CD8-positive, alpha-beta memory T cell (primary cell): ENCODE data around the gene AHRR. TPM values are rescaled to one million over a fixed set of nuclear protein-coding genes. Genes with fewer than 3 reads are reported as not detected.
A peak's percentile ranks its signal among the peaks of the same experiment; 100 is the strongest.
"Not testable (repeated sequence)": the region's sequence is repeated elsewhere in the genome, so short reads cannot be mapped to it uniquely, and the experiment has no call there.

Experiments
- CTCF ChIA-PET: fragments of 350-600 bp; sonication (Branson Sonifier 250); formaldehyde crosslinking; loops from one replicate; lab custom pipeline; 2021; ENCODE audit warnings: antibody characterized with exemption; lab: Charles Lee
- POLR2A ChIA-PET: fragments of 350-600 bp; sonication (Branson Sonifier 250); formaldehyde crosslinking; loops from one replicate; lab custom pipeline; 2021; ENCODE audit warnings: antibody characterized with exemption; lab: Charles Lee
- DNase-seq, 5 donors: peaks; one replicate each; pipeline versions ENCODE4 v3.0.0 to v3.0.0-alpha.2; 2020 to 2022; ENCODE audit warnings: mixed read lengths in 1 of 5
- H3K27ac ChIP-seq: one replicate; pipeline ENCODE4 v1.7.0; 2013; ENCODE audit warnings: low read depth, mild to moderate bottlenecking, low read length, moderate library complexity
- H3K27me3 ChIP-seq: 2 replicates; pipeline ENCODE4 v1.7.0; 2013; ENCODE audit warnings: low read length, mild to moderate bottlenecking; ENCODE audit not compliant: insufficient read depth, poor library complexity, severe bottlenecking
- H3K36me3 ChIP-seq: 2 replicates; pipeline ENCODE4 v1.7.0; 2013; ENCODE audit warnings: mild to moderate bottlenecking, low read length, moderate library complexity; ENCODE audit not compliant: insufficient read depth
- H3K4me1 ChIP-seq: 2 replicates; pipeline ENCODE4 v1.7.0; 2013; ENCODE audit warnings: mild to moderate bottlenecking, low read length, moderate library complexity; ENCODE audit not compliant: insufficient read depth
- H3K4me3 ChIP-seq: 2 replicates; pipeline ENCODE4 v1.7.0; 2013; ENCODE audit warnings: mild to moderate bottlenecking, low read length
- H3K9me3 ChIP-seq: 2 replicates; pipeline ENCODE4 v1.7.0; 2013; ENCODE audit warnings: mild to moderate bottlenecking, low read length
- H3K27ac Mint-ChIP-seq, 8 donors: one replicate each; pipeline ENCODE4 v1.8.0; 2020 to 2021; ENCODE audit warnings: mixed read lengths in 8 of 8, mild to moderate bottlenecking in 6 of 8, inconsistent platforms in 3 of 8, moderate library complexity in 3 of 8
- H3K27me3 Mint-ChIP-seq, 2 donors: one replicate each; pipeline ENCODE4 v1.8.0; 2020 to 2021; ENCODE audit warnings: mixed read lengths in 2 of 2, mild to moderate bottlenecking in 1 of 2, moderate library complexity in 1 of 2
- H3K36me3 Mint-ChIP-seq, 3 donors: one replicate each; pipeline ENCODE4 v1.8.0; 2020 to 2021; ENCODE audit warnings: mixed read lengths in 3 of 3, inconsistent platforms in 1 of 3, mild to moderate bottlenecking in 1 of 3
- H3K4me1 Mint-ChIP-seq, 3 donors: one replicate each; pipeline ENCODE4 v1.8.0; 2020 to 2021; ENCODE audit warnings: mixed read lengths in 3 of 3, inconsistent platforms in 1 of 3, mild to moderate bottlenecking in 1 of 3
- H3K4me3 Mint-ChIP-seq, 7 donors: one replicate each; pipeline ENCODE4 v1.8.0; 2020 to 2021; ENCODE audit warnings: mixed read lengths in 7 of 7, mild to moderate bottlenecking in 6 of 7, moderate library complexity in 4 of 7, inconsistent platforms in 2 of 7
- H3K9me3 Mint-ChIP-seq, 5 donors: one replicate each; pipeline ENCODE4 v1.8.0; 2020 to 2022; ENCODE audit warnings: mixed read lengths in 5 of 5, mild to moderate bottlenecking in 3 of 5, moderate library complexity in 2 of 5, inconsistent platforms in 1 of 5
- polyA plus RNA-seq: library from polyadenylated mRNA; unstranded; fragments of 300-500 nt; fragmentation: Illumina TruSeq; gene quantifications from one replicate; pipeline ENCODE4 v1.2.3, GENCODE V29; 2021
- total RNA-seq, 2 experiments: library from RNA; stranded (reverse); gene quantifications; one replicate each; pipeline ENCODE4 v1.2.3, GENCODE V29; 2021

Gene AHRR
- total and polyA plus RNA-seq, 3 experiments from 2014 or later: 31.7 to 38.2 TPM; not detected in 1

DNA sequence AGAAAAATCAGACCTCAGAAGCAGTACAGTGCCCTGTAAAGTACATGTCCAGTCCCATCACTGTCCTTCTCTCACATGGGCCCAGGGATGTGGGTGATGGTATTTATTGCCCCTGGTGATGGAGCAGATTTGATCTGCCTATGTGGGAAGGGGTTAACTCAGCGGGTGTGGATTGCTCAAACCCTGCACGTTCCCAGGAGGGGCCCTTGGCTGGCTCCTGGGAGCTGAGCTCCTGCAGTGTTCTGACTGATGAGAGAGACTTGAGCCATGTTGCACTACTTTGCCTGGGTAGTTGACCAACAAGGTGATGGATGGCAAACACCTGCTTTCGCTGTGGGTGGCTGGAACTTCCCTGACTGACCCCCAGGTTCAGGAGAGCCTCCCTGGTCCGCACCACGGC lies 21.6 kb upstream of the AHRR start:
- H3K36me3 ChIP-seq, H3K27me3 ChIP-seq, H3K9me3 ChIP-seq, H3K9me3 Mint-ChIP-seq, H3K4me1 ChIP-seq, H3K27ac ChIP-seq, H3K4me3 Mint-ChIP-seq, H3K27me3 Mint-ChIP-seq, H3K27ac Mint-ChIP-seq, H3K4me3 ChIP-seq, POLR2A ChIA-PET: not testable (repeated sequence)
- DNase-seq: peak in 1 of 5 donors; percentile 4
- CTCF ChIA-PET: interaction anchor here (1.0 kb wide), 1 partner anchor 8 kb away, joined by 3 read pairs; no protein-coding TSS in a partner anchor
- peaks cover 42 to 55% (median 45%) of the 10 kb centered on the region in 3 donors for H3K4me1 Mint-ChIP-seq
- H3K36me3 Mint-ChIP-seq: peaks cover 0 to 21% (median 0%) of the 10 kb centered on the region in 3 donors

DNA sequence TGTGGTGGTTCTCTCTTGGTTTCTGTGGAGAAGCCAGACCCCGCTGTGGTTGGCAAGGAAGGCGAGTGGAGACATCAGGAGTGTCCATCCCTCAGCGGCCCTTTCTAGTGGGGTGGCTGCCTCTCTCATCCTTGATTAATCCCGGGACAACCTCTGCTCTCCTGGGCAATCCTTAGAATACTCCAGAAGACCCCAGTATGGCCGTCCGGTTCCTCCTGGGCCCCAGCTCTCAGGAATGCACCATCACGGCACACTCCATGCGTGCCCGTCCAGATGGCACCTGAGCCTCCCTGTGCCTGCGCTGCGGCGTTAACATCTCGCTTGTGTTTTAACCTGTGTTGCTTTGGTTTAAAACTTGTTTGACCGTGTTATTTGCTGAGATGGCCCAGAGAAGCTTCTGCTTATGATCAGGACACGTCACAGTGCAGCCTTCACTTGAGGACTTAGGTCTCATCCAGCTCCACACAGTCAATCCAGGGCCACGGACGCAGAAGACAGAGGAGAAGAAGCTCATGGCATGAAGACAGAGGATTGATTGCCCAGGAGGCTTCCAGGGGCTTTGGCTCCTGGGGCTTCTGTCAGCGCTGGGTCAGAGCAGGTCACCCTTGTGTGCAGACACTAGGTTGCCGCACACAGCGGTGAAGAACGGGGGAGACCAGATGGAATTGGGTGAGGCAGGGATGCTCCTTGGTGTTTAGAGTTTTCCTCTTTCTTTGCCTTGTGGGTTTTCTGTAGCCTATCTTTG lies 20.7 kb upstream of the AHRR start:
- H3K36me3 Mint-ChIP-seq: peaks cover 0 to 29% (median 2%) of the 10 kb centered on the region in 3 donors

DNA sequence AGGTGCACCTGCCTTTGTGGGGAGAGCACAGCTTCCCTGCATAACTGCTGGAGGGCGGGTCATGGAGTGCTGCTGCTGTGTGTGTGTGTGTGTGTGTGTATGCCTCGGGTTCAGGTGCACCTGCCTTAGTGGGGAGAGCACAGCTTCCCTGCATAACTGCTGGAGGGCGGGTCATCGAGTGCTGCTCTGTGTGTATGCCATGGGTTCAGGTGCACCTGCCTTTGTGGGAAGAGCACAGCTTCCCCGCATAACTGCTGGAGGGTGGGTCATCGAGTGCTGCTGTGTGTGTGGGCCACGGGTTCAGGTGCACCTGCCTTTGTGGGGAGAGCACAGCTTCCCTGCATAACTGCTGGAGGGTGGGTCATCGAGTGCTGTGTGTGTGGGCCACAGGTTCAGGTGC lies 19.1 kb upstream of the AHRR start:
- H3K4me3 Mint-ChIP-seq, CTCF ChIA-PET, H3K27me3 Mint-ChIP-seq, H3K4me3 ChIP-seq, H3K27ac ChIP-seq, H3K9me3 Mint-ChIP-seq, H3K27me3 ChIP-seq, H3K4me1 ChIP-seq, POLR2A ChIA-PET, H3K9me3 ChIP-seq: not testable (repeated sequence)
- peak in 1 of 5 donors; percentile 24 for DNase-seq
- peaks cover 0 to 40% (median 2%) of the 10 kb centered on the region in 3 donors for H3K36me3 Mint-ChIP-seq
- H3K27ac Mint-ChIP-seq: peak overlapping the region in 4 of 8 donors; percentile 46 to 66 (median 51)
- peaks cover 25 to 38% (median 28%) of the 10 kb centered on the region in 3 donors for H3K4me1 Mint-ChIP-seq
- peaks cover 13% of the 10 kb centered on the region for H3K36me3 ChIP-seq

More for the DNA sequence above, 20.7 kb upstream of the AHRR start:
- H3K36me3 ChIP-seq, H3K4me3 ChIP-seq, POLR2A ChIA-PET, H3K27ac ChIP-seq, H3K27me3 Mint-ChIP-seq, H3K4me1 ChIP-seq, H3K27ac Mint-ChIP-seq, H3K9me3 Mint-ChIP-seq, H3K4me3 Mint-ChIP-seq, H3K27me3 ChIP-seq, CTCF ChIA-PET, H3K9me3 ChIP-seq: not testable (repeated sequence)
- DNase-seq: peak in 1 of 5 donors; percentile 26
- peaks cover 41 to 54% (median 44%) of the 10 kb centered on the region in 3 donors for H3K4me1 Mint-ChIP-seq

DNA sequence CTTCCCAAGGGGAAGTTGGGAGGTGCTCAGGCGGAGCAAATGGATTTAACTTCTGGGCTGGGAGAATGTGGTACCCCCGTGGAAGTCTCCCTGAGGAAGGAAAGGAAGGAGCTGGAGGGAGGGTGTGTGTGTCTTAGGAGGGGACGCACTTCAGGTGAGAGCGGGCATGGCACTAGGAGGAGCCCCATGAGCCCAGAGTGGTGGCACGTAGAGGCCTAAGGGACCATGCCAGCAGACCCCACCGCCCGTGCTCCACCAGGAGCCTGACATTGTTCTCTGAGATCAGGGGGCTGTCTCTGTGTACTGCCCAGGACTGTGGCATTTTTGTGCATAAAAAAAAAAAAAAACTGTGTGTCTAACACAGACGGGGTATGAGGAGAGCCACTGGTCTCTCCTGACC lies 18.5 kb upstream of the AHRR start:
- H3K4me3 Mint-ChIP-seq: no peak overlapping the region
- Histone ChIP-seq H3K27ac (no peak overlapping the region), H3K27me3 (no peaks in the 10 kb centered on the region), H3K36me3 (peaks cover 18% of the 10 kb centered on the region), H3K4me1 (no peaks in the 10 kb centered on the region), H3K4me3 (no peak overlapping the region), H3K9me3 (no peaks in the 10 kb centered on the region)
- CTCF ChIA-PET: no interaction called here
- H3K4me1 Mint-ChIP-seq: peaks cover 20 to 34% (median 23%) of the 10 kb centered on the region in 3 donors
- no peaks in the 10 kb centered on the region for H3K9me3 Mint-ChIP-seq
- H3K36me3 Mint-ChIP-seq: peaks cover 0 to 45% (median 2%) of the 10 kb centered on the region in 3 donors
- H3K27ac Mint-ChIP-seq: peak overlapping the region in 2 of 8 donors; percentile 50 to 56
- H3K27me3 Mint-ChIP-seq: no peaks in the 10 kb centered on the region
- POLR2A ChIA-PET: no interaction called here
- DNase-seq: peak in 1 of 5 donors; percentile 38

DNA sequence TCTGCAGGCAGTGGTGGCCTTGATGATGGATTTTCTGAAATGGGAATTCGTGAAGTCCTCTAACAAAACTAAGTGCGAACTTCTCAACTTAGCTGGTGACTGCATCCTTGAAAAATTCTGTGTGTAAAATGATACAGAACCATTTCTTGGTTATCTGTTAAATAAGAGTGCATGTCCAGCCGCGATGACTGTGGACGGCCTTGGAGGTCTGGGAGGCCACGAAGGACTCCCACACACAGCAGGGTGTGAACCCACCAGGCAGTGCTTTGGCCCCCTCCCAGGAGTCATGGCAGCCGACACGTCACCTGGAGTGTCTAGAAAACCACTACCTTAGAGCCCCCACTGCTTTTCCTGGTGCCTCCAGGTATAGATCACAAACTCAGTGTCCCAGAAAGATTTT lies 17.8 kb upstream of the AHRR start:
- H3K27ac ChIP-seq, H3K4me3 ChIP-seq, H3K4me3 Mint-ChIP-seq, CTCF ChIA-PET, H3K27me3 ChIP-seq, H3K27ac Mint-ChIP-seq, H3K9me3 ChIP-seq, H3K4me1 ChIP-seq, H3K9me3 Mint-ChIP-seq, POLR2A ChIA-PET, H3K27me3 Mint-ChIP-seq: not testable (repeated sequence)
- H3K36me3 ChIP-seq: peaks cover 22% of the 10 kb centered on the region
- peaks cover 20 to 30% (median 22%) of the 10 kb centered on the region in 3 donors for H3K4me1 Mint-ChIP-seq
- peak in 1 of 5 donors; percentile 21 for DNase-seq
- peaks cover 0 to 51% (median 4%) of the 10 kb centered on the region in 3 donors for H3K36me3 Mint-ChIP-seq

DNA sequence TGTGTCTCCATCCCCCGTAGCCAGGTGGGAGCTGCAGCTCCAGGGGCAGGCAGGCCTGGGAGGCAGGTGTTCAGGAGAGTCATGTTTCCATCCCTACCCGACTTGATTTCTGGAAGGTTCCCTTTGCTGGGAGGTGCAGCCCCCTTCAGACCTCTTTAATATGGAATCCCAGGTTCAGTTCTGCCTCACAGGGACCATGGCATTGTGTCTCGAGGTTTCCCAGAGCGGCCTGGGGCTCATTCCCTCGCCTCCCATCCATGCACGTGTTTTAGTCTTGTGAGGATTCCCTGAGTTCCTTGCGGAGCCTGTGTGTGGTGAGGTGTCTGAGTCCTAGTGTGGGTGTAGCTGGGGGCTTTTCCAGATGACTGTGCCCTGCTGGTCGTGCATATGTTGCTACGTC lies 16.5 kb upstream of the AHRR start:
- no peaks in the 10 kb centered on the region for H3K9me3 Mint-ChIP-seq
- H3K27ac ChIP-seq: no peak overlapping the region

DNA sequence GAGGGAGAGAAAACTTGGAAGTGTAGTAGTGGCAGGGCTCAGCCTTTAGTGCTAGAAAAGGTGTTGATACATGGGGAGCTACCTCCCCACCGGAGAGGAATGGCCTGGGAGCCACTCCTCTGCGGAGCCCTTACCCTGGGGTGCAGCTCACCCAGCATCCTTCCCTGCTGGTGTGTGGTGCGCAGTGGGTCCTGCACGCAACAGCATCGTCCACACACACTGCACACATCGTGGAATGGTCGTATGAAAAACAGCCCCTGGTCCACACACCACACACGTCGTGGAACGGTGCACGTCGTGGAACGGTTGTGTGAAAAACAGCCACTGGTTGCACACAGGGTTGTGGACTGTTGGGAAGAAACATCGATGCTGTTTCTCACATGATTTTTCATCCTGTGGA lies 16.1 kb upstream of the AHRR start:
- no peak overlapping the region for H3K4me3 Mint-ChIP-seq
- Histone ChIP-seq H3K27me3 (no peaks in the 10 kb centered on the region), H3K4me3 (no peak overlapping the region), H3K27ac (no peak overlapping the region), H3K4me1 (no peaks in the 10 kb centered on the region), H3K36me3 (peaks cover 30% of the 10 kb centered on the region), H3K9me3 (no peaks in the 10 kb centered on the region)
- H3K9me3 Mint-ChIP-seq: no peaks in the 10 kb centered on the region
- CTCF ChIA-PET: interaction anchor here (1.4 kb wide), 1 partner anchor 12 kb away, joined by 4 read pairs; no protein-coding TSS in a partner anchor
- no peak overlapping the region for H3K27ac Mint-ChIP-seq
- peaks cover 20 to 26% (median 20%) of the 10 kb centered on the region in 3 donors for H3K4me1 Mint-ChIP-seq
- peak in 1 of 5 donors; percentile 14 for DNase-seq
- no peaks in the 10 kb centered on the region for H3K27me3 Mint-ChIP-seq
- POLR2A ChIA-PET: no interaction called here
- peaks cover 0 to 63% (median 5%) of the 10 kb centered on the region in 3 donors for H3K36me3 Mint-ChIP-seq

More for the DNA sequence above, 16.5 kb upstream of the AHRR start:
- DNase-seq: peak in 1 of 5 donors; percentile 11
- POLR2A ChIA-PET: no interaction called here
- CTCF ChIA-PET: no interaction called here
- Histone ChIP-seq H3K9me3 (no peaks in the 10 kb centered on the region), H3K36me3 (peaks cover 26% of the 10 kb centered on the region), H3K4me3 (no peak overlapping the region), H3K27me3 (no peaks in the 10 kb centered on the region), H3K4me1 (no peaks in the 10 kb centered on the region)
- no peak overlapping the region for H3K4me3 Mint-ChIP-seq
- peaks cover 0 to 59% (median 5%) of the 10 kb centered on the region in 3 donors for H3K36me3 Mint-ChIP-seq
- H3K27me3 Mint-ChIP-seq: no peaks in the 10 kb centered on the region
- peak overlapping the region in 1 of 8 donors; percentile 26 for H3K27ac Mint-ChIP-seq
- H3K4me1 Mint-ChIP-seq: peaks cover 20 to 26% (median 20%) of the 10 kb centered on the region in 3 donors

DNA sequence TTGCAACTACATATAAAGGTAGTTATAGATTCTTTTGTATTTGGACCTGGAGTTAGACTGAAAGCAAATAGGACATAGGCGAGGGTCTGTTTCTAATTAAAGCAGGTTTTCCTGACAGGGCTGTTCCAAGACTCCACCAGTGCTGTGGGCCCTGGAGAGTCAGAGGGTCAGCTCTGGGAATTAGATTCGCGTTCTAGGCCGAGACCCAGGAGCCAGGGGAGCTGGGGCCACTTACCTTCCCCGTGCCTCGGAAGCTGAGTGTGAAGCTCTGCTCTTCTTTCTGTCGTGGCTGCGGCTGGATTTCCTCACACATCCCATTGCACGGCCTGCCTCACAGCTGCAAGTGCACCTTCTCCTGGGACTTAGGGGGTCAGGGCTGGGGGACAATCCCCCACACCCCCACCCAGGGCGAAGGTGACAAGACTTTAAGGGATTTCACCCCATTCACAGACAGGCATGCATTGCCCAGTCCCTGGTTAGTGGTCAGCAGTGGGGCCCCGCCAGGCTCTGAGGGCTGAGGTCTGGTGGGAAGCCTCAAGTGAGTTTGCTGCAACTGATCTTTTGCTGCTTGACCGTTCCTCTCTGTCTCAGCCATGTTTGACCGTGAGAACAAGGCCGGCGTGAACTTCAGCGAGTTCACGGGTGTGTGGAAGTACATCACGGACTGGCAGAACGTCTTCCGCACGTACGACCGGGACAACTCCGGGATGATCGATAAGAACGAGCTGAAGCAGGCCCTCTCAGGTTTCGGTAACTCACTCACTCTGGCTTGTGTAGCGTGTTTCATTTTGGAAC lies 15.3 kb upstream of the AHRR start:
- Mint-ChIP-seq H3K4me3 (peak overlapping the region in 1 of 7 donors; percentile 56), H3K27me3 (no peaks in the 10 kb centered on the region), H3K9me3 (no peaks in the 10 kb centered on the region), H3K36me3 (peaks cover 0 to 68% (median 5%) of the 10 kb centered on the region in 3 donors), H3K27ac (no peak overlapping the region), H3K4me1 (peaks cover 16 to 27% (median 17%) of the 10 kb centered on the region in 3 donors)
- Histone ChIP-seq H3K9me3 (no peaks in the 10 kb centered on the region), H3K36me3 (peaks cover 34% of the 10 kb centered on the region), H3K4me3 (no peak overlapping the region), H3K27me3 (no peaks in the 10 kb centered on the region), H3K4me1 (no peaks in the 10 kb centered on the region), H3K27ac (no peak overlapping the region)
- DNase-seq: peak in 1 of 5 donors; percentile 30
- CTCF ChIA-PET: interaction anchor here (1.4 kb wide), 1 partner anchor 11 kb away, joined by 4 read pairs; no protein-coding TSS in a partner anchor
- POLR2A ChIA-PET: no interaction called here
